GM12865 (cell line): ENCODE results near the gene C4orf54.

ENCODE experiments used
- DNase-seq: peaks from one replicate; pipeline ENCODE4 v3.0.0; 2010; ENCODE audit warnings: low read depth
- H3K4me3 ChIP-seq: 2 replicates; pipeline ENCODE4 v1.5.1; 2011; ENCODE audit warnings: mild to moderate bottlenecking, low read depth, low read length, control low read depth
- TF ChIP-seq, protein P1 (sequence below): IDR thresholded peaks from 2 replicates; pipeline ENCODE4 v1.5.1; 2011; ENCODE audit warnings: low read length, control low read depth, low read depth, inconsistent platforms; ENCODE audit not compliant: insufficient read depth; ENCODE audit errors: missing control alignments

C4orf54 gene

GRCh38 chr4:99637174-99637573, 20.5 kb downstream of the C4orf54 start:
- no peak overlapping the region for H3K4me3 ChIP-seq
- TF ChIP-seq, protein P1, sequence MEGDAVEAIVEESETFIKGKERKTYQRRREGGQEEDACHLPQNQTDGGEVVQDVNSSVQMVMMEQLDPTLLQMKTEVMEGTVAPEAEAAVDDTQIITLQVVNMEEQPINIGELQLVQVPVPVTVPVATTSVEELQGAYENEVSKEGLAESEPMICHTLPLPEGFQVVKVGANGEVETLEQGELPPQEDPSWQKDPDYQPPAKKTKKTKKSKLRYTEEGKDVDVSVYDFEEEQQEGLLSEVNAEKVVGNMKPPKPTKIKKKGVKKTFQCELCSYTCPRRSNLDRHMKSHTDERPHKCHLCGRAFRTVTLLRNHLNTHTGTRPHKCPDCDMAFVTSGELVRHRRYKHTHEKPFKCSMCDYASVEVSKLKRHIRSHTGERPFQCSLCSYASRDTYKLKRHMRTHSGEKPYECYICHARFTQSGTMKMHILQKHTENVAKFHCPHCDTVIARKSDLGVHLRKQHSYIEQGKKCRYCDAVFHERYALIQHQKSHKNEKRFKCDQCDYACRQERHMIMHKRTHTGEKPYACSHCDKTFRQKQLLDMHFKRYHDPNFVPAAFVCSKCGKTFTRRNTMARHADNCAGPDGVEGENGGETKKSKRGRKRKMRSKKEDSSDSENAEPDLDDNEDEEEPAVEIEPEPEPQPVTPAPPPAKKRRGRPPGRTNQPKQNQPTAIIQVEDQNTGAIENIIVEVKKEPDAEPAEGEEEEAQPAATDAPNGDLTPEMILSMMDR, result no peak
- DNase-seq, result no peak

- TF ChIP-seq, protein P1, result no peak
- no peak for DNase-seq
- no peak overlapping the region for H3K4me3 ChIP-seq
These were observed 21.2 kb downstream of the C4orf54 start for GRCh38 chr4:99636422-99636821.

DNA sequence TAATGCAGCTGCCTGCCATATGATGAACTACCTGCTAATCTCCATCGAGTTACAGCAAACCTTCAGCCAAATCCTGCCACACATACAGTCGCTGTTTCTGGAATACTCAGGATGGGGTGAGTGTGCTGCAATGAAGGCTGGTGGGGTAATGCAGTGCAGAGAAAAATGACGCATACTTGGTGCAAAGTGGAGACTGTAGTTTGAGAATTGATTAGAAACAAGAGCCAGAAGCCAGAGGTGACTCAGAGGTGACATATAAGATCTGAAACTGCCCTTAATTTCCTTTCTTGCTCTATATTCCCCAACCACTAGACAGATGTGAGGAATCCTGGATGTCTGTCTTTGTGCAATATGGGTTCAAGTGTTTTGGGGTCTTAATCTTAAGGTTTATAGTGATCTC, 22.0 kb downstream of the C4orf54 start:
- no peak overlapping the region for H3K4me3 ChIP-seq
- TF ChIP-seq, protein P1, result no peak
- DNase-seq, result no peak

DNA sequence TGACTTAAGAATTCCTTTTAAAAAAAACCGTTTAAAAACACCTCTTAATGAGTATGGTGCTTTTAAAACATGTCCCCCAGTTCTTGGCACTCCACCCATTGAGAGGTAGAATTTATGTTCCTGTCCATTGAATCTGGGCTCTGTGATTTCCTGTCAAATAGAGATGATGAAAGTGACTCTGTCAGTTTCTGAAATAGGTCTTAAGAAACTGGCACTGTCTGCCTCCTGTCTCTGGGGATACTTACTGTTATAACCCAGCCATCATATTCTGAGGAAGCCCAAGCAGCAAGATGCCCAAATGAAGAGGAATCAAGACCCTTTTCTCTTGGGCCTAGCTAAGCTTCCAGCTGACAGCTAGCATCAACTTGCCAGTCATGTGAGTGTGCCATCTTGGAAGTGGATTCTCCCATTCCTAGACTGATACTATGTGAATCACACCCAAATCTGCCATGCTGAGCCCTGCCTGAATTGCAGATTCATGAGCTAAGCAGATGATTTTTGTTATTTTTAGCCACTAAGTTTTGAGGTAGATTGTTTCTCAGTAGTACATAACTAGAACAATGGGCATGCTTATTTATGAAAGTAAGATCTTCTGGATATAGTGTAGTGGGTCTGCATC, 22.8 kb downstream of the C4orf54 start:
- TF ChIP-seq, protein P1, result no peak
- no peak for DNase-seq

DNA sequence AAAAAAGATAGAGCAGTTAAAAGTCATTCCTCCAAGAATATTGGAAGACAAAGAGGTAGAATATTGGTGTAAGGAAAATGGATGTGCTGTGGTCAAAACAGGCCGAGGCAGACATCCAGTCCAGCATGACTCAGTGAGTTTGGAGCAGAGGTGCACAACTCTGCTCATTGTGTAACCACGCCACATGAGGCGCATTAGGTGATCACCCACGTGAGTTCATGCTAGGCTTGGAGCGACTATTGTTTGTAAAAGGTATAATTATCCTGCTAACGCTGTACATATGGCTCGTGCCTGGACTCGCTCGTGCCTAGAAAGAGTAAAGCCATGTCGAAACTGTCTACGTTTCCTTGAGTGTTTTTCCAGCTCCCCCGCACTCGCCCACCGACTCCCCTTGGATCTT, 23.9 kb downstream of the C4orf54 start:
- TF ChIP-seq, protein P1, result no peak
- no peak for DNase-seq
- no peak overlapping the region for H3K4me3 ChIP-seq

More for the DNA sequence above, 22.8 kb downstream of the C4orf54 start:
- no peak overlapping the region for H3K4me3 ChIP-seq

- TF ChIP-seq, protein P1, result no peak
- H3K4me3 ChIP-seq, result no peak overlapping the region
- no peak for DNase-seq
These were observed 26.7 kb downstream of the C4orf54 start for GRCh38 chr4:99630857-99631360.
